Stimulated activated CD8-positive, alpha-beta memory T cell treated with anti-CD3 and anti-CD28 coated beads, Interleukin-7, amount 100 ng/mL, for 48 hours (primary cell): ENCODE measurements around the gene USP10.

Source experiments
- DNase-seq, 2 donors: peaks; one replicate each; pipeline ENCODE4 v3.0.0-alpha.2; 2020; ENCODE audit warnings: low read depth in 1 of 2; ENCODE audit errors: extremely low read depth in 1 of 2

USP10 gene

DNA sequence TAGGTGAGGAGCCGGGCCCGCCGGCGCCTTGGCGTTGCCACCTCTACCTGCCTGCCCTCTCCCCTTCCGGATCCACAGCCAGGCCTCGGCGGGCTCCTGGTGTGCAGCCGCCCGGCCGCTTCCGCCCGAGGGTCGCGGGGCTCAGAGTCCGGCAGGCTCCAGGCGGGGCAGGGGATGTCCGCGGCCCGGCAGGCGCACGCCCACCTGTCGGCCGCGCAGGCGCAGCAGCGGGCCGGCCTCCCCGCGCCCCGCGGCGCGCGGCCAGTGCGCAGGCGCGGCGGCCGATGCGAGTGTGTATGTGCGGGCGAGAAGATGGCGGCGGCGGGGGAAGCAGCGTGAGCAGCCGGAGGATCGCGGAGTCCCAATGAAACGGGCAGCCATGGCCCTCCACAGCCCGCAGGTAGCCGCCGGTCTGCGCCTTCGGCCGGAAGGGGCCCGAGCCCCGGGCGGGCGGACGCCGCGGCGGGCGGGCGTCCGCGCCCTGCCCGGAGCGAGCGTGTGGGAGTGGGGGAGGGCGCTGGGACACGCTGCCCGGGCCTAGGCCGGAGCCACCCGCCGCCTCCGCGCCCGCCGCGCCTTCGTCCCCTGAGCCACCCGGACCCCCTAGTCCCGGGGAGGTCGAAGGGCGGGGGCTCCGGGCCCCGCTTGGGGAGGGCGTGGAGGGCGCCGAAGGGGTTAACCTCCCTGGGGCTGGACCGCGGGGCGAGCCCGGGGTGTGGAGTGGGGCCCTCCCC, at the start of gene USP10:
USP10 (plus strand) TSS at position 289 of the 734 bp plus-strand sequence; CDS start at position 380, 91 bp downstream.
- peak; percentile 66 to 76 for DNase-seq

DNA sequence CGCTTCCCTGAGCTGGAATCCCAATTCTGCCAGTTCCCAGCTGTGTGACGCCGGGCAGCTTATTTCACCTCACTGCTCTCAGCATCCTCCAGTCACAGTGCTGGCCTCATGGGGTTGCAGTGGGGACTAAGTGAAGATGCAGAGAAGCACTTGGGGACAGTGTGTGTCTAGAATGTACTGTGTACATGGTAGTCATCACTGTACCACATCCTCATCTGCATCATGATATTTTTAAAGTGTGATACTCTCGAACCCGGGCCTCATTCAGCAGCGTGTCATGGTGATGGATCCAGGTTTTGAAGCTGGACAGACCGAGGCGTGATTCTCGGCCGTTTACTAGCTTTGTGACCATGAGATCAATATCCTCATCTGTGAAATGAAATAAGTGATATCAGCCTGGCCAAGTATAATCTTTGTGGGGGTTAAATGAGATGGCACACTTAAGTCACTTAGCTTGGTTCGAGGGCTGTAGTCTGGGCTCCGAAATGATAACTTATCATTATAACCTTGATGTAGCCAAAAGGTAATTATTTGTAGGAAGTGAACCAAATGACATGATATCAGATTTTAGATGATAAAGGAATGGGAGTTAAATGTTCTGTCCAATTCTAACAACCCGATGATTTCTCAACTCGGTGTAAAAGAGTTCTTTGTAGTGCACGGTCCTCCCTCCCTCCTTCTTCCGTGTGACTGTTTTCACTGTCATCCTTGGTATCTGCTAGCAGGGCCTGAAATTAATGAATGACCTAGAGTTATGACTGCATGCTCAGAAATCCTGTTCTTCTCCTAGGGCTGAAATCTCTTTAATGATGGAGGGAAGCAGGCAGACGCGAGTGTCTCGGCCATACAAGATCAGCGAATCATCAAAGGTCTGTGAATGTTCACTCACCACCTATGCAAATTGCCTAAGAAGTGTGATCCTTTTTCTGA, 49.5 kb upstream of the USP10 start:
- no peak for DNase-seq

DNA sequence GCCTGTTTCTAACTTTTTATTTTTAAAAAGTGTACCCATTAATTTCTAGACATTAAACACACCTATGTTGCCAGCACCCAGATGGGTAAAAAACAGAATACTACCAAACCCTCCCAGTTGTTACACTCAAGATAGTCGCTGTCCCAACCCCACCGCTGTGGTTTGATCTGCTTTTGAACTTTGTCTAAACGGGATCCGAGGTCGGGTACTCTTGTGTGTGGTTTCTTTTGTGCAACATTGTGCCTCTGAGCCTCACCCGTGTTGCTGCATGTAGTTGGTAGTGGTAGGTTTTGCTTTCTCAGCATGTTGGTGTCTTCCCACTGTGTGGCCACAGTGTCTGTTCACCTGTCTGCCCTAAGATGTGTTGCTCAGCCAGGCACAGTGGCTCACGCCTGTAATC, 47.2 kb upstream of the USP10 start:
- no peak for DNase-seq

GRCh38 chr16:84654238-84654637, 45.6 kb upstream of the USP10 start:
- DNase-seq: no peak

GRCh38 chr16:84654998-84655397, 44.8 kb upstream of the USP10 start:
- no peak for DNase-seq

GRCh38 chr16:84656649-84657048, 43.2 kb upstream of the USP10 start:
- DNase-seq: no peak

DNA sequence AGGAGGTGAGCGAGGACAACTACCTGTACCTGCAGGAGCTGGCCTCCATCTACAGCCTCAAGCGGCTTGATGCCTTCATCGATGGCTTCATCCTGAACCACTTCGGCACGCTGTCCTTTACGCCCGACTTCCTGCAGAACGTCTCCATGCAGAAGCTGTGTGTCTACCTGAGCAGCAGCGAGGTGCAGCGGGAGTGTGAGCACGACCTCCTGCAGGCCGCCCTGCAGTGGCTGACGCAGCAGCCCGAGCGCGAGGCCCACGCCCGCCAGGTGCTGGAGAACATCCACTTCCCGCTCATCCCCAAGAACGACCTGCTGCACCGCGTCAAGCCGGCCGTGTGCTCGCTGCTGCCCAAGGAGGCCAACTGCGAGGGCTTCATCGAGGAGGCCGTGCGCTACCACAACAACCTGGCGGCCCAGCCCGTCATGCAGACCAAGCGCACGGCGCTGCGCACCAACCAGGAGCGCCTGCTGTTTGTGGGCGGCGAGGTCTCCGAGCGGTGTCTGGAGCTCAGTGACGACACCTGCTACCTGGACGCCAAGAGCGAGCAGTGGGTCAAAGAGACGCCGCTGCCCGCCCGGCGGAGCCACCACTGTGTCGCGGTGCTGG, 42.5 kb upstream of the USP10 start:
- DNase-seq: no peak

DNA sequence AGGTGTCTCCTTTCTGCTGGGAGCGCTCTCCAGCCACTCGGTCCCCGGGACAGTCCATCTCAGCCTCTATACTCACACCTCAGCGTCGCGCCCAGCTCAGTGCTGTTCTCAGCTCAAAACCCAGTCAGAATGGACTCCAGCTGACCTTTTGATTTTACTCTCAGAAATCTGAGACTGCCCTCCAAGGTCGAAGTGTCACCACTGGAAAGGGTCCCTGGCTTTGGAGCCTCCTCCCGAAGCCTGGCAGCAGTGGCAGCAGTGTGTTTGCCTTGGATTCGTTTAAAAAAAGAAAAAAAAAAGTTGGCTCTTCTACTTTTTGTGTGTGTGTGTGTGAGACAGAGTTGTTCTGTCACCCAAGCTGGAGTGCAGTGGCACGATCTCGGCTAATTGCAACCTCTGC, 41.1 kb upstream of the USP10 start:
- no peak for DNase-seq

GRCh38 chr16:84659656-84660300, 40.0 kb upstream of the USP10 start:
- DNase-seq: no peak

GRCh38 chr16:84660973-84661372, 38.8 kb upstream of the USP10 start:
- no peak for DNase-seq

DNA sequence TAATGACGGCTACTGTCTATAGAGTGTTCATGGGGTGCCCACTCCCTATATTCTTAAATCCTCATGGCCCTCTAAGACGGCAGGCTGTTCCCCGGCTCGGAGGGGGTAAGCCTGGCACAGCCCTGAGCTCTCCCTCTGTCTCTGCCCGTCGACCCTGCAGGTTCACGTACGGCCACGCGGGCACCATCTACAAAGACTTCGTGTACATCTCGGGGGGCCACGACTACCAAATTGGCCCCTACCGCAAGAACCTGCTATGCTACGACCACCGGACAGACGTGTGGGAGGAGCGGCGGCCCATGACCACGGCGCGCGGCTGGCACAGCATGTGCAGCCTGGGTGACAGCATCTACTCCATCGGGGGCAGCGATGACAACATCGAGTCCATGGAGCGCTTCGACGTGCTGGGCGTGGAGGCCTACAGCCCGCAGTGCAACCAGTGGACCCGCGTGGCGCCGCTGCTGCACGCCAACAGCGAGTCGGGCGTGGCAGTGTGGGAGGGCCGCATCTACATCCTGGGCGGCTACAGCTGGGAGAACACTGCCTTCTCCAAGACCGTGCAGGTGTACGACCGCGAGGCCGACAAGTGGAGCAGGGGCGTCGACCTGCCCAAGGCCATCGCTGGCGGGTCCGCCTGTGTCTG, 38.3 kb upstream of the USP10 start:
- no peak for DNase-seq

DNA sequence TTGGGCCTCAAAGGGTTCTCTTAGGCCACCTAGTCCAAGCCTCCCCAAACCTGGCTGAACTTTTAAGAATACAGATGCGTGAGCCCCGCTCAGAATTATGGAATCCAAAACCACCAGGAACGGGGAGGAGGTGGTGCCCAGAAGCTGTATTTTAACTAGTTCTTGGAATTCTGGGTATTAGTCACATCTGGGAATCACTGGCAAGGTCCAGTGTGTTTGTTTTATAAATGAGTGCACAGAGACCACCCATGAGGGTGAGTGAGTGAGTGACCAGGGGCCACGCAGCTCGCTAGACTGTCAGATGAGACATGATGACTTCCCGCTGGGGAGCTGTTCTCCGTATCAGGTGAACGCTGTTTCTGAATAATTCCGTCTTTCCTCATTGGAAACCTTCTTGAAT, 37.3 kb upstream of the USP10 start:
- no peak for DNase-seq

DNA sequence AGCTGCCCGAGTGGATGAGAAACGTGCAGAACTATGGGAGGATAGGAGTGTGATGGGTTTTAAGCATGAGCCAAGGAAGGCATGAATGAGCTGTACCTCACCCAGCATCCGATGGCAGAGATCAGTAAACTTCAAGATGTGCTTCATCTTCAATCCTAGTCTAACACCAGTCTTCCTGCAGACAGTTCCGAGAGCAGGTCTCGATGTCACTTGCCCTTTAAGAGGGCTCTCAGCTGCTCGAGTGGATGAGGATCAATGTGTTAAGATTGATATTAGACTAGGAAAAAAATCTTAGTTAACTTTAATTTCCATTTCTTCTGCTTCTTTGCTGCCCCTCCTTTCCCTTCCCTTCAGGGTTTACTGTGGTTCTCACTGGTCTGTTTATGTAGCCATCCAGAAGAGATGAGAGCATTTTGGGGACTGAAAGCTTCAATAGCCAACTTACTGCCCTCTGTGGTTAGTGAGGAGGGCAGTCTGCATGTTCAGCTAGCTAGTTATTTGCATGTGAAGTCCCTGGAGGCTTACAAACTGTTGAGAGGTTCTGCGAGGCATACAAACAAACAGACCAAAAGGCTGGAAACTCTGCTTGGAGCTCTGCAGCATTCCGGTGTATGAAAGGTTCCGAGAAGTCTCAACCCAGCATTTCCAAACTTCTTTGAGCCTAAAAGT, 36.2 kb upstream of the USP10 start:
- DNase-seq: no peak

GRCh38 chr16:84665359-84665758, 34.4 kb upstream of the USP10 start:
- DNase-seq: no peak

DNA sequence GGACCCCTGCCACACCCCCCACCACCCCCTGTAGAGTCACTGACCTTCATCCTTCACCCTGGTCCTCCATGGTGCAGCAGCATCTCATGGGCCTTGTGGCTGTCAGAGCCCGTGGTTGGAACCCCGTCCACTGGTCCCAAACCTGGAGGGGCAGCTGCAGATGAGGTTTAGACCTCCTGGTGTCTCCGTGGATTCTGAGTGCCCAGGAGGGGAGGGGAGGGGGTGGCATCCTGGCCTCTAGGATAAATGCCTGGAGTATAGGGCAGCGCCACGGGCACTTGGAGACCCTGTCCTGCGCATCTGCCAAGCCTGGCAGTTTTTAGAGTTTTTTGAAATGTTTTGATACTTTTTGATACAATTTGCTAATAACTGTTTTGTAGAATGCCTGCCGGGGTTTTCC, 34.0 kb upstream of the USP10 start:
- no peak for DNase-seq

- no peak for DNase-seq
Measured at GRCh38 chr16:84667600-84668309, 32.0 kb upstream of the USP10 start.

DNA sequence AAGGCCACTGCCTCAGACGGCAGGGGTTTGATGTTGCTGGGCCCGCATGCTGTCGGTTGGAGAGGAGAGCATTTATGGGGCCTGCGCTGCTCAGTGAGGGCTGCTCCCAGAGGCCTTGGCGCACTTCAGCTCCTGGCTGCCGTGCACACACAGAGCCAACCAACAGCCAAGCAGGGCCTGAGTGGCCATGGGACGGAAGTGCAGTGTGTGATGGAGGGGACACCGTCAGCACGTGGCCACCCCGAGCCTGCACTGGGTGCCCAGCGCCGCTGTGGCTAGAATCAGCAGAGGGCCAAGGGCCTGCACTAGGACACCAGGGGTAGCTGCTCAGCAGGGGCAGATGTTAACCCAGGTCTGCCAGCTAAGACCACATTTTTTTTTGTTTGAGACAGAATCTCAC, 29.7 kb upstream of the USP10 start:
- no peak for DNase-seq

GRCh38 chr16:84672276-84673202, 27.3 kb upstream of the USP10 start:
- DNase-seq: peak; percentile 39 to 63

DNA sequence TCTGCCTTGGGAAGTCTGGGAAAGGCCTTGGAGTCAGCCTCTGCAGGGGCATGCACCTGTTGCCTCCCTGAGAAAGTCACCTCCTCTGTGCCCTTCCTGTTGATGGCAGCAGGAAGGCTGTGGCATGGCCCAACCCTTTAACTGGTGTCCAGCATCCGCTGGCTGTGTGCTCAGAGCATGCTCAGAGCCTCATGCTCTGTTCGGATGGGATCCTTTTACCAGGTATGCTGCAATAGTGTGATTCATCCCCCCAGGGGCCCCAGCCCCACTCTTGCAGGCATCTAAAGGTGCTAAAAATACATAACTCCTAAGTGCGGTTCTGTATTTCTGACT, 26.6 kb upstream of the USP10 start:
- no peak for DNase-seq
